ENCODE measurements around the gene DCAKD. TPM values are rescaled to one million over a fixed set of nuclear protein-coding genes. Genes with fewer than 3 reads are reported as not detected.

DCAKD gene
- total RNA-seq, 1 donor from 2014 or later = 91.8 TPM

DNA sequence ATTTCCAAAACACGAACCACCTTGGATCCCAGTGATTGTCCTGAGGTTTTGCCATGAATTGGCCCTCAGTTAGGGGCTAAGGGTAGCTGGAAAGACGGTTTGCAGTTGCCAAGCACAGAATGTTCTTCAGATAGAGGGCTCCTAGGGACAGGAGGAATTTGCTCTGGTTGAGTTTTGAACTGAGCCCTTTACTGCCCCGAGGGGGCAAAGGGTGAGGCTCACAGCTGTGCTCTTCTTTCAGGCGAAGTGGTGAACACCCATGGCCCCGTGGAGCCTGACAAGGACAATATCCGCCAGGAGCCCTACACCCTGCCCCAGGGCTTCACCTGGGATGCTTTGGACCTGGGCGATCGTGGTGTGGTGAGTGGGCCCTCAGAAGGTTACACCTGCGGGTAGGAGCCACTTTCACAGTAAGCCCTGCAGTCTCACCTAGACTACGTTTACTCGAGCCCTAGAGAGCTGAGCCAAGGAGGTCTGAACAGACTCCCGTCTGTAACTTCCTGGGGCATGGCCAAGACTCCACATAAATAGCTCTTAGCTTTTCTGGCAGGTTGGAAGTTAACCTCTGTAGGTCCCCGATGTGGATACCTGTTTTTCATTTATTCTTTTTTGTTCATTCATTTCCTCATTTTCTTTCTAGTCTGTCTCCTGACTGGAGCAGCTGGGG, 42.1 kb upstream of the DCAKD start:
- no peak for DNase-seq (ENCODE audit: low read depth, low spot score)
- Mint-ChIP-seq H3K4me3 (no peak overlapping the region), H3K27ac (ENCODE audit: unreplicated experiment) (no peak overlapping the region), H3K27me3 (ENCODE audit: low read depth) (no peaks in the 10 kb centered on the region), H3K9me3 (no peaks in the 10 kb centered on the region), H3K36me3 (ENCODE audit: low read depth) (peaks cover 16% of the 10 kb centered on the region), H3K4me1 (no peaks in the 10 kb centered on the region)
- TF ChIP-seq, protein P1, sequence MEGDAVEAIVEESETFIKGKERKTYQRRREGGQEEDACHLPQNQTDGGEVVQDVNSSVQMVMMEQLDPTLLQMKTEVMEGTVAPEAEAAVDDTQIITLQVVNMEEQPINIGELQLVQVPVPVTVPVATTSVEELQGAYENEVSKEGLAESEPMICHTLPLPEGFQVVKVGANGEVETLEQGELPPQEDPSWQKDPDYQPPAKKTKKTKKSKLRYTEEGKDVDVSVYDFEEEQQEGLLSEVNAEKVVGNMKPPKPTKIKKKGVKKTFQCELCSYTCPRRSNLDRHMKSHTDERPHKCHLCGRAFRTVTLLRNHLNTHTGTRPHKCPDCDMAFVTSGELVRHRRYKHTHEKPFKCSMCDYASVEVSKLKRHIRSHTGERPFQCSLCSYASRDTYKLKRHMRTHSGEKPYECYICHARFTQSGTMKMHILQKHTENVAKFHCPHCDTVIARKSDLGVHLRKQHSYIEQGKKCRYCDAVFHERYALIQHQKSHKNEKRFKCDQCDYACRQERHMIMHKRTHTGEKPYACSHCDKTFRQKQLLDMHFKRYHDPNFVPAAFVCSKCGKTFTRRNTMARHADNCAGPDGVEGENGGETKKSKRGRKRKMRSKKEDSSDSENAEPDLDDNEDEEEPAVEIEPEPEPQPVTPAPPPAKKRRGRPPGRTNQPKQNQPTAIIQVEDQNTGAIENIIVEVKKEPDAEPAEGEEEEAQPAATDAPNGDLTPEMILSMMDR (conservative IDR thresholded peaks at IDR 0.05) = no peak

DNA sequence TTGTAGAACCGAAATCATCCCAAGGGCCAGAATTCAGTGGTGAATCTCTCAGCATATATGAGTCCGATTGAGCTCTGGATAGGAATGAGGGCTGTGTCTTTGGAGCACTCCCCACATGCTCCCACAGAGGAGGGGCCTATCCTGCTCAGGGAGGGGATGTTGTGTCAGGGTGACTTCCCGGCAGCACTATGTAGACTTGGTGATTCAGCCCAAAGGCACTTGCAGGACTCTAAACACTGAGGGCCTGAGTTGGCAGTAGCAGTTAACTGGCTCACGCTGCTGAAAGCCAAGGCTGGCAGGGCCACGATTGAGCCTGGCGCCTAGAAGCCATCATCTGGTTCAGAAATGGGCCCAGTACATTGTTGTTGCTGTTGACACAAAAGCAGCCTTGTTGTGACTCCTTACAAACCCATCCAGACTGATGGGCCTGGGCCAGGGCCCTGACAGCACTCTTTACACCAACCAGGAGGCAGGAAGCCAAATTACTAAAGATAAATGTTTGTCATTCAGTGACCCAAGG, 41.5 kb upstream of the DCAKD start:
- TF ChIP-seq, protein P1 (conservative IDR thresholded peaks at IDR 0.05) = no peak
- H3K36me3 Mint-ChIP-seq (ENCODE audit: low read depth) = peaks cover 14% of the 10 kb centered on the region
- DNase-seq (ENCODE audit: low read depth, low spot score) = no peak
- no peaks in the 10 kb centered on the region for H3K9me3 Mint-ChIP-seq
- H3K27me3 Mint-ChIP-seq (ENCODE audit: low read depth) = no peaks in the 10 kb centered on the region
- no peak overlapping the region for H3K4me3 Mint-ChIP-seq
- no peaks in the 10 kb centered on the region for H3K4me1 Mint-ChIP-seq
- no peak overlapping the region for H3K27ac Mint-ChIP-seq (ENCODE audit: unreplicated experiment)

DNA sequence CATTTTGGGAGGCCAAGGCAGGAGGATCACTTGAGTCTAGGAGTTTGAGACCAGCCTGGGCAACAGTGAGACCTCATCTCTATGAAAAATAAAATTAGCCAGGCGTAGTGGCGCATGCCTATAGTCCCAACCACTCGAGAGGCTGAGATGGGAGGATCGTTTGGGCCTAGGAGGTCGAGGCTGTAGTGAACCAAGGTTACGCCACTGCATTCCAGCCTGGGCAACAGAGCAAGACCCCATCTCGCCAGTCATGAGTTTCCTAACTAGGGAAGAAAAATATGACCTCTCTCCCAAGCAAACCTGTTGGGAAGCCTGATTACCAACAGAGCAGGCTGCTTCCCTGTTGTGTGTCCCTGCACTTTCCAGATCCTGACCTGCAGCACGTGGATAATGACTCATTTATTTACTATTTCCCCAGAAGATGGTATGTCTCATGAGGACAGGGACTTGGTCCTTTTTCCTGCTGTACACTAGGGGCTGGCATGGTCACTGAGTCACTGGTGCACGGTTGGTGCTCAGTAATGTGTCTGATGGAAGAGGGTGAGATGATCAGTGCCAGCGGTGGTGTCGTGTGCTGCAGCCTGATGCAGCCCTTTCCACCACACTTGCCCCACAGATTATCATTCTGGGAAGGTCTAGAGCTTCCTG, 40.5 kb upstream of the DCAKD start:
- H3K4me1 Mint-ChIP-seq = no peaks in the 10 kb centered on the region
- H3K27me3 Mint-ChIP-seq (ENCODE audit: low read depth) = no peaks in the 10 kb centered on the region
- no peak overlapping the region for H3K4me3 Mint-ChIP-seq
- no peaks in the 10 kb centered on the region for H3K9me3 Mint-ChIP-seq
- H3K36me3 Mint-ChIP-seq (ENCODE audit: low read depth) = peaks cover 12% of the 10 kb centered on the region
- DNase-seq (ENCODE audit: low read depth, low spot score) = no peak
- TF ChIP-seq, protein P1 (conservative IDR thresholded peaks at IDR 0.05) = no peak
- H3K27ac Mint-ChIP-seq (ENCODE audit: unreplicated experiment) = no peak overlapping the region

DNA sequence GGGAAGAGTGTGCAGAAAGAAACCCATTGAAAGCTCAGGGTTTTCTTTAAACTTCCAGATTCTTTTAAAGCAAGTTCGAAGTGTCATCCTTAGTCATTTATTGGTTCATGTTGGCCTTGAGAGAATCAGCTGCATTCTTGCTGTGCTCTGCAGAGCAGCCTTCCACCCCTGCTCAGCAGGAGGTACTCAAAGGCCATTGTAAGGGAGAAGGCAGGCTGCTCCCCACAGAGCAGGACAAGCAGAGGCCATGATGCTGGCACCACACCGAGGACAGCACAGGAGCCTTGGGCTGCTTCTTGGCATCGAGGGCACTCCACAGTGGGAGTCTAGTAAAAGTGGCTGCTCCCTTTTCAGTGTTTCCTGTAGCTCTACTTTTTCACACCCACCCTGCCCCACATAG, 39.3 kb upstream of the DCAKD start:
- H3K27ac Mint-ChIP-seq (ENCODE audit: unreplicated experiment) = no peak overlapping the region
- H3K4me3 Mint-ChIP-seq = no peak overlapping the region
- peaks cover 7% of the 10 kb centered on the region for H3K36me3 Mint-ChIP-seq (ENCODE audit: low read depth)
- TF ChIP-seq, protein P1 (conservative IDR thresholded peaks at IDR 0.05) = no peak
- no peaks in the 10 kb centered on the region for H3K27me3 Mint-ChIP-seq (ENCODE audit: low read depth)
- H3K9me3 Mint-ChIP-seq = no peaks in the 10 kb centered on the region
- no peaks in the 10 kb centered on the region for H3K4me1 Mint-ChIP-seq
- DNase-seq (ENCODE audit: low read depth, low spot score) = no peak

DNA sequence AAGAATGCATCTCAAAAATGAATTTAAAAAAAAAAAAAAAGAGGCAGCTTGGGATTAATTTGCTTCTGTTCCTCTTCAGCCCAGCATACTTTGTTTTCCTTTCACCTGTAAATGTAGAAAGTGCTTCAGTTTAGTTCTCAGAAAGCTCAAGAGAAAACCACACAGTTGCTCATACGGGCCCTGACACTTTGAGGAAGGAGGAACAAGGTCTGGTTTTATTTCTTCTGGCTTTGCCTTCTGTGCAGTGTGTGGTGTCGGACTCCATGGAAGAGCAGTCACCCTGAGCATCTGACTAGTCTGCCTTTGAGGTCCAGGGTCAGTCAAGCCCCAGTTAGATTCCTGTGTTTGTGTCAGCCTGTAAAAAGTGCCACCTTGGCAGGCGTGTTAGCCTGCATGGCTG, 37.3 kb upstream of the DCAKD start:
- TF ChIP-seq, protein P1 (conservative IDR thresholded peaks at IDR 0.05) = no peak
- H3K27ac Mint-ChIP-seq (ENCODE audit: unreplicated experiment) = no peak overlapping the region
- no peak overlapping the region for H3K4me3 Mint-ChIP-seq
- no peaks in the 10 kb centered on the region for H3K9me3 Mint-ChIP-seq
- no peaks in the 10 kb centered on the region for H3K4me1 Mint-ChIP-seq
- peaks cover 10% of the 10 kb centered on the region for H3K36me3 Mint-ChIP-seq (ENCODE audit: low read depth)
- no peak for DNase-seq (ENCODE audit: low read depth, low spot score)
- H3K27me3 Mint-ChIP-seq (ENCODE audit: low read depth) = no peaks in the 10 kb centered on the region
